Measurements from ENCODE around the gene SSBP4. TPM values are rescaled to one million over a fixed set of nuclear protein-coding genes. Genes with fewer than 3 reads are reported as not detected.

SSBP4 gene
- total RNA-seq, 1 experiment from 2014 or later, result 46.2 TPM

GRCh38 chr19:18428787-18429674, 9.8 kb downstream of the SSBP4 start:
- ChIA-PET CTCF (no interaction called here), POLR2A (no interaction called here)
- Mint-ChIP-seq H3K36me3 (ENCODE audit: insufficient read depth, unreplicated experiment) (peaks cover 9% of the 10 kb centered on the region), H3K27me3 (ENCODE audit: insufficient read depth, unreplicated experiment) (no peaks in the 10 kb centered on the region), H3K9me3 (ENCODE audit: unreplicated experiment) (no peaks in the 10 kb centered on the region), H3K27ac (ENCODE audit: unreplicated experiment) (no peak overlapping the region), H3K4me3 (ENCODE audit: unreplicated experiment) (no peak overlapping the region), H3K4me1 (ENCODE audit: low read depth, unreplicated experiment) (no peaks in the 10 kb centered on the region)
- BruUV-seq (replicated peaks), result no TSS peak
- intact Hi-C loops (cut with micrococcal nuclease; ENCODE audit: unreplicated experiment), result no loop called here
- Histone ChIP-seq H3K4me3 (ENCODE audit: low read depth, low read length) (no peak overlapping the region), H3K27me3 (replicated peaks; ENCODE audit: control insufficient read depth, insufficient read depth, low read length) (no peaks in the 10 kb centered on the region), H3K36me3 (ENCODE audit: control insufficient read depth, insufficient read depth, low read length) (no peaks in the 10 kb centered on the region), H3K4me1 (peaks cover 2% of the 10 kb centered on the region; the same call in 1 of the 2 replicates), H3K9me3 (no peaks in the 10 kb centered on the region)
- no peak for DNase-seq
- no peak for TF ChIP-seq CTCF (IDR thresholded peaks at IDR 0.05; ENCODE audit: insufficient read depth in 1 of 2, low read depth in 1 of 2, low read length in 1 of 2, severe bottlenecking in 1 of 2, unreplicated experiment in 1 of 2)

GRCh38 chr19:18429717-18430416, 10.7 kb downstream of the SSBP4 start:
- Mint-ChIP-seq H3K4me1 (ENCODE audit: low read depth, unreplicated experiment) (no peaks in the 10 kb centered on the region), H3K27me3 (ENCODE audit: insufficient read depth, unreplicated experiment) (no peaks in the 10 kb centered on the region), H3K27ac (ENCODE audit: unreplicated experiment) (no peak overlapping the region), H3K36me3 (ENCODE audit: insufficient read depth, unreplicated experiment) (peaks cover 18% of the 10 kb centered on the region), H3K4me3 (ENCODE audit: unreplicated experiment) (no peak overlapping the region), H3K9me3 (ENCODE audit: unreplicated experiment) (no peaks in the 10 kb centered on the region)
- DNase-seq, result no peak
- TF ChIP-seq CTCF (IDR thresholded peaks at IDR 0.05; ENCODE audit: insufficient read depth in 1 of 2, low read depth in 1 of 2, low read length in 1 of 2, severe bottlenecking in 1 of 2, unreplicated experiment in 1 of 2), result no peak
- ChIA-PET CTCF (no interaction called here), POLR2A (no interaction called here)
- Histone ChIP-seq H3K36me3 (ENCODE audit: control insufficient read depth, insufficient read depth, low read length) (no peaks in the 10 kb centered on the region; the same call in 1 of the 2 replicates), H3K27me3 (replicated peaks; ENCODE audit: control insufficient read depth, insufficient read depth, low read length) (no peaks in the 10 kb centered on the region), H3K4me3 (ENCODE audit: low read depth, low read length) (no peak overlapping the region), H3K4me1 (no peaks in the 10 kb centered on the region), H3K9me3 (no peaks in the 10 kb centered on the region)
- BruUV-seq (replicated peaks), result no TSS peak
- intact Hi-C loops (cut with micrococcal nuclease; ENCODE audit: unreplicated experiment), result no loop called here

GRCh38 chr19:18430417-18431144, 11.4 kb downstream of the SSBP4 start:
- intact Hi-C loops (cut with micrococcal nuclease; ENCODE audit: unreplicated experiment), result no loop called here
- no peaks in the 10 kb centered on the region for H3K9me3 ChIP-seq
- Mint-ChIP-seq H3K27me3 (ENCODE audit: insufficient read depth, unreplicated experiment) (no peaks in the 10 kb centered on the region), H3K36me3 (ENCODE audit: insufficient read depth, unreplicated experiment) (peaks cover 14% of the 10 kb centered on the region), H3K4me1 (ENCODE audit: low read depth, unreplicated experiment) (no peaks in the 10 kb centered on the region), H3K27ac (ENCODE audit: unreplicated experiment) (no peak overlapping the region), H3K9me3 (ENCODE audit: unreplicated experiment) (no peaks in the 10 kb centered on the region), H3K4me3 (ENCODE audit: unreplicated experiment) (no peak overlapping the region)
- H3K36me3 ChIP-seq (ENCODE audit: control insufficient read depth, insufficient read depth, low read length), result no peaks in the 10 kb centered on the region; the same call in 1 of the 2 replicates
- CTCF ChIA-PET, result no interaction called here
- TF ChIP-seq CTCF (IDR thresholded peaks at IDR 0.05; ENCODE audit: insufficient read depth in 1 of 2, low read depth in 1 of 2, low read length in 1 of 2, severe bottlenecking in 1 of 2, unreplicated experiment in 1 of 2), result no peak
- no TSS peak for BruUV-seq (replicated peaks)
- H3K27me3 ChIP-seq (replicated peaks; ENCODE audit: control insufficient read depth, insufficient read depth, low read length), result no peaks in the 10 kb centered on the region
- POLR2A ChIA-PET, result no interaction called here
- DNase-seq, result no peak
- H3K4me3 ChIP-seq (ENCODE audit: low read depth, low read length), result no peak overlapping the region
- no peaks in the 10 kb centered on the region for H3K4me1 ChIP-seq

All from Caco-2 (cell line).